Muscle of back (tissue), 11 donors: ENCODE data around the gene LCE3A. TPM values are rescaled to one million over a fixed set of nuclear protein-coding genes. Genes with fewer than 3 reads are reported as not detected.

Source experiments
- DNase-seq, 3 donors: peaks; one replicate each; pipeline versions ENCODE4 v3.0.0 to v3.0.0-alpha.2; 2013
- polyA plus RNA-seq, 10 donors: library from polyadenylated mRNA; unstranded; fragments of 120-200 nt; gene quantifications; one replicate each; pipeline ENCODE4 v1.2.1, GENCODE V29; 2013; ENCODE audit not compliant: insufficient read length in 10 of 10

The LCE3A gene
- polyA plus RNA-seq, 10 donors, result not detected

- no peak for DNase-seq
Observed at GRCh38 chr1:152577168-152577567, 45.7 kb downstream of the LCE3A start.

Other genes with a start within 250 kb of the LCE3A start
- under 1 TPM in 1 of 10 donors, not detected in 9; 0.24 TPM for gene CRNN, start 208.8 kb downstream of the LCE3A start, polyA plus RNA-seq
- not detected for gene LCE5A, start 112.3 kb downstream of the LCE3A start, polyA plus RNA-seq
- not detected for gene CRCT1, start 108.6 kb downstream of the LCE3A start, polyA plus RNA-seq
- not detected for gene LCE3E, start 56.3 kb downstream of the LCE3A start, polyA plus RNA-seq
- not detected for gene LCE3D, start 42.6 kb downstream of the LCE3A start, polyA plus RNA-seq
- gene LCE3C, start 22.9 kb downstream of the LCE3A start, polyA plus RNA-seq, result not detected
- gene LCE3B, start 9.3 kb downstream of the LCE3A start, polyA plus RNA-seq, result not detected
- gene LCE2D, start 40.3 kb upstream of the LCE3A start, polyA plus RNA-seq, result not detected
- gene LCE2C, start 52.2 kb upstream of the LCE3A start, polyA plus RNA-seq, result not detected
- not detected for gene LCE2B, start 63.0 kb upstream of the LCE3A start, polyA plus RNA-seq
- gene LCE2A, start 75.2 kb upstream of the LCE3A start, polyA plus RNA-seq, result not detected
- gene LCE4A, start 85.1 kb upstream of the LCE3A start, polyA plus RNA-seq, result not detected
- not detected for gene KPRP, start 134.9 kb upstream of the LCE3A start, polyA plus RNA-seq
- not detected for gene LCE1F, start 152.0 kb upstream of the LCE3A start, polyA plus RNA-seq
- not detected for gene LCE1E, start 163.2 kb upstream of the LCE3A start, polyA plus RNA-seq
- not detected for gene LCE1D, start 173.6 kb upstream of the LCE3A start, polyA plus RNA-seq
- not detected for gene LCE1C, start 183.5 kb upstream of the LCE3A start, polyA plus RNA-seq
- not detected for gene LCE1B, start 188.9 kb upstream of the LCE3A start, polyA plus RNA-seq
- not detected for gene LCE1A, start 204.4 kb upstream of the LCE3A start, polyA plus RNA-seq
- not detected for gene LCE6A, start 219.8 kb upstream of the LCE3A start, polyA plus RNA-seq
- not detected for gene LCE7A, start 236.9 kb upstream of the LCE3A start, polyA plus RNA-seq